OCI-M1 (cell line): ENCODE results near the gene TMEM130.
A peak's percentile ranks its signal among the peaks of the same experiment; 100 is the strongest.
"Not testable (repeated sequence)": the region's sequence is repeated elsewhere in the genome, so short reads cannot be mapped to it uniquely, and the experiment has no call there.

ENCODE experiments used
- DNase-seq: peaks from one replicate; lab custom pipeline; 2025; lab: John Stamatoyannopoulos, UW

The TMEM130 gene

DNA sequence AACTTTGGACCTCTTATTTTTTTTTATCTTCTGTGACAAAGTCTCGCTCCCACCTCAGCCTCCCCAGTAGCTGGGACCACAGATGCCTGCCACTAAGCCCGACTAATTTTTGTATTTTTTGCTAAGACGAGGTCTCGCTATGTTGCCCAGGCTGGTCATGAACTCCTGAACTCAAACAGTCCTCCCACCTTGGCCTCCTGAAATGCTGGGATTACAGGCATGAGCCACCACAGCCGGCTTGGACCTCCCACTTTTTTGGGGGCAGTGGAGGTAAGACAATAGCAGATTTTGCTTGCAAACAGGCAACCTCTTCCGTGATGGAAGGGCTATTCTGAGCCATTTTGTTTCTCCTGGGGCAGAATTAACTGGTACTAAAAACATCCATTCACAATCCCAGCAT is 7.3 kb upstream of the TMEM130 start:
- no peak for DNase-seq

DNA sequence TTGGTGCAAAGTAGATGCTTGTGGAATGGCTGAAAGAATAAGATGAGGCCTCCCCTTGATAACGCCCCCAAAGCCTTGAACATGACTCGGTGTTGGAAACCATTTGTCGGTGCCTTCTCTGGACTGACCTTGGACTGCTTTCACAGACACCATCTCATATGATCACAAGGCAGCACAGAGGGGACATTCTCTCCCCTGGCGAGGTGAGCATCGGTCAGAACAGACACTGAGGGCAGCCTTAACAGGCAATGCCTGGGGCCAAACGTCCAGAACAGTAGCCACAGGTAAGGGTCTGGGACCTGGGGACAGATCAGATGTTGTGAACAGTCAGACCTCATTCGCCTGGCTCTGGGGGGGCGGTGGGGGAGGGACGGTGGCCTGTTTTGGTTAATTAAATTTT is 5.7 kb upstream of the TMEM130 start:
- no peak for DNase-seq

DNA sequence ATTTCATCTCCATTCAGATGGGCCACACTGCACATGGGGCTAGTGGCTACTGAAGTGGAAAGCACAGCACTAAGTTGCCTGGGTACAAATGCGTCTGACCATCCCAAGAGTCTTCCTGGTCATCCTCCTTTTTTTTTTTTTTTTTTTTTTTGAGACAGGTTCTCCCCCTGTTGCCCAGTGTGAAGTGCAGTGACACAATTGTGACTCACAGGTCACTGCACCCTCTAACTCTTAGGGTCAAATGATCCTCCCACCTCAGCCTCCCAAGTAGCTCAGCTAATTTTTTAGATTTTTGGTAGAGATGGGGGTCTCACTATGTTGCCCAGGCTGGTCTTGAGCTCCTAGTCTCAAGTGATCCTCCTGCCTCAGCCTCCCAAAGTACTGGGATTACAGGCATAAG is 5.1 kb upstream of the TMEM130 start:
- no peak for DNase-seq

DNA sequence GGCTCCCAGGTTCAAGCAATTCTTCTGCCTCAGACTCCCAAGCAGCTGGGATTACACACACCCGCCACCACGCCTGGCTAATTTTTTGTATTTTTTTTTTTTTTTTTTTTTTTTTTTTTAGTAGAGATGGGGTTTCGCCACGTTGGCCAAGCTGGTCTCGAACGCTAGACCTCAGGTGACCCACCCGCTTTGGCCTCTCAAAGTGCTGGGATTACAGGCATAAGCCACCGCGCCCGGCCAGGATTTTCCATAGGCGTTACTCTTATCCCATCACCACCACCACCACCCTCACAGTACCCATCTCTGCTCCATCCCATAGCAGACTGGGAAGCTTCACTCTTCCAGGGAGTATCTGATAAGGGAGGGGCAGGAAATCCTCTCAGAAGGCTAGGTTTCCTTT is 3.8 kb upstream of the TMEM130 start:
- not testable (repeated sequence) for DNase-seq

DNA sequence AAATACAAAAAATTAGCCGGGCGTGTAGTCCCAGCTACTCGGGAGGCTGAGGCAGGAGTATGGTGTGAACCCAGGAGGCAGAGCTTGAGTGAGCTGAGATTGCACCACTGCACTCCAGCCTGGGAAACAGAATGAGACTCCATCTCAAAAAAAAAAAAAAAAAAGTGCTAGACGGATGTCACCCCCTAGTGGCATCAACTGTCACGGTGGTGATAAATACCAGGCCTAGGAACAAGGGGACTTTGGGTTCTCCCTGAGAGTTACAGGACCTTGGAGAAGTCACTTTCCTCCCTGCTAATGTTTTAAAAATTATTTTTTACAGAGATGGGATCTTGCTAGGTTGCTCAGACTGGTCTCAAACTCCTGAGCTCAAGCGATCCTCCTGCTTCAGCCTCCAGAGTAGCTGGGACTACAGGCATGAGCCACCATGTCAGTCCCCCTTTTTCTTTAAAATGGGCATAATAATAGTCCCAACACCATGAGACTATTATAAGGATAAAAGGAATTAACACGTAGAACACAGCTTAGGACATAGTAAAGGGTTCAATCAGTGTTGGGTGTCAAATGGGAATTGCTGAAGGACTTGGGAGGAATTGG is 2.6 kb upstream of the TMEM130 start:
- peak; percentile 76 for DNase-seq

DNA sequence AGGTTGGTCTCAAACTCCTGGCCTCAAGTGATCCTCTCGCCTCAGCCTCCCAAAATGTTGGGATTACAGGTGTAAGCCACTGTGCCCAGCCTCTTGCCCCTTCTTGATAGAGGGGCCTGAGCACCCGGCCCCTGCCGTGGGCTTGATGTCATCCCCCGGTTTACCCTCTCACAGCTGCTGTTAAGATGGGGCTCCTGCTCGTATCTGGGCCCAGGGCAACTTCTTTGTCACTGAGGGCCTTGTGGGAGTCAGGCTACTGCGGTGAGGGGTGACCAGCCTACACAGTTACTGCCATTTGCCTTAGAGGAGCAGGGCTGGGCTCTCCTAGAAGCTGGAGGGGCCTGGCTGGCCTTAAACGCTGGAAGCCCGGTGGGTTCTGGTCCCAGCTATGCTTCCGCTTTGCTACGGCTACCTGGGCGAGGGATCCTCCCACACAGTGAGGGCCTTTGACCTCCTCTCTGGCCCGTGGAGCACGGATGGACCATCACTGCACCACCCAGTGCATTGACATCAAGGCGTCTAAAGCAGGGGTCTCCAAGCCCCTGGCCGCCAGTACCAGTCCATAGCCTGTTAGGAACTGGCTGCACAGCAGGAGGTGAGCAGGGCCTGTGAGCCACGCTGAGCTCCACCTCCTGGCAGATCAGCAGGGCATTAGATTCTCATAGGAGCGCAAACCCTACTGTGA is 1.1 kb upstream of the TMEM130 start:
- no peak for DNase-seq

DNA sequence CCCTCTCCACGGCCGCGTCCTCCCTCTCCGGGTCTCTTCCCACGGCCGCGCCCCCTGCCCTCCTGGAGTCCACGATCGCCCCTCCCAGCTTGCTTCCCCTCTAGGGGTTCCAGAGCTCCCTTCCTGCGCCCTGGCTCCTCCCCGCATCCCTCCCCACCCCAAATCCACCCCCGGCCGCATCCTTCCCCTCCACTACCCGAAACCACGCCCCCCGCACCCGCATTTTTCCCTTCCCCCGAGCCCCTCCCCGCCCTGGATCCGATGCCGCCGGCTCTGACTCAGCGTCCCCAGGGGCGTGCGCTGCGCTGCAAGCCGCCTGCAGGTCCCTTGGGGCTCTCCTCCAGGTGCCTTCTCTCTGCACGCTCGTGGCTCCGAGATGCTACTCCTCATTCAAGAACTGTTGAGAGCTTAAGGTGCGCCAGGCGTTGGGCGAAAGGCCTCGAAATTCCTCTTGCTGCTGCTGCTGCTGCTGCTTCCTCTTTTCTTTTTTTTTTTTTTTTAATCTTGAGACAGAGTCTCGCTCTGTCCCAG is 372 bp upstream of the TMEM130 start:
- peak; percentile 85 for DNase-seq

DNA sequence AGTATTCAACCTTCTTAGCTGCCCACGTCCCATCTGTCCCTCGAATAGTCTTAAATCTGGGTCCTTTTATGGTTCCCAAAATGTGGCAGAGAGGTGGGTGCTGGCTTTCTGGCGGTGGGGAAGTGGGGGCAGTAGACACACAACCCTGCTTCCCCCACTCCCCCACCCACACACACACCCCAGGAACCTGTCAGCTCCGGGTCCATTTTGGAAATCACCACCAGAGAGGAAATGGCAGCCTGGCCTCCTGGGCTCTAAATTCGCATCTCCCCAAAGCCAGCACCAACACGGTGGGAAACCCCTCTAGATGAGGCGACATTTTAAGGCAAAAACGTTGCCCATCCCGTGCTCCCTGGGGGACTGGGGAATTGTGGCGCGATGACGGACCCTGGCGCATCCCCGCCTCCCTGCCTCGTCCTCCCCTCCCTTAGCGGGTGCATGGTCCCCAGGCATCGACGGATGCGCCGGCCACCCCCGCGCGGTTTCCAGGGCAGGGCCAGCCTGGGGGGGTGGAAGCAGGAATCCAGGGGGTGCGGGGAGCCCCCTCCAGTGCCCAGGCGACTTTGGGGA is 702 bp downstream of the TMEM130 start:
- DNase-seq = no peak

DNA sequence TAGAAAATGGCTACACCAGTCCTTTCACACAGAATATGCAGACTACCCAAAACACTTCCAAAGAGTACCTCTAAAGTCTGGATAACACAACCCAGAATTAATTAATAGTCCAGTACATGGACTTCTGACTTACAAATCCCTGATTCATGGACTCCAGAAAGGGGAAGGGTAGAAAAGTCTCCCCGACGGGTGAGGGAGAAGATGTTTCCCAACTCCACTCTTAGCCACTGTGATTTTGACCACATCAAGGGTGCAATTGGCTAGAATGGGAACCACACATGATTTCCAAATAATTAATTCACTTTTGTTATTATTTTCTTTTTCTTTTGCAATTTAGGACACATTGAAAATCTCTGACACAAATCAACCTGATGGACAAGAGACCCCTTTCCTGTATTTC is 1.4 kb downstream of the TMEM130 start:
- DNase-seq = no peak

DNA sequence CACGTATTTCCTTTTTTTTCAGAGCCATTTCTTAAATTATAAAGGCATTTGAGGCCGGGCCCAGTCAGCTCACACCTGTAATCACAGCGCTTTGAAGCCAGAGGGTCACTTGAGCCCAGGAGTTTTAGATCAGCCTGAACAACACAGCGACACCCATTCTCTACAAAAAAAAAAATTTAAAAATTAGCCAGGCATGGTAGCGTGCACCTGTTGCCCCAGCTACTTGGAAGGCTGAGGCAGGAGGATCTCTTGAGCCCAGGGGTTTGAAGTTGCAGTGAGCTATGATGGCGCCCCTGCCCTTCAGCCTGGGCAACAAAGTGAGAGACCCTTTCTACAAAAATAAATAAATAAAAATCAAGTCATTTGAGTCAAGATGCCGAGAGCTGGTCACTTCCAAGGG is 3.0 kb downstream of the TMEM130 start:
- DNase-seq = no peak

DNA sequence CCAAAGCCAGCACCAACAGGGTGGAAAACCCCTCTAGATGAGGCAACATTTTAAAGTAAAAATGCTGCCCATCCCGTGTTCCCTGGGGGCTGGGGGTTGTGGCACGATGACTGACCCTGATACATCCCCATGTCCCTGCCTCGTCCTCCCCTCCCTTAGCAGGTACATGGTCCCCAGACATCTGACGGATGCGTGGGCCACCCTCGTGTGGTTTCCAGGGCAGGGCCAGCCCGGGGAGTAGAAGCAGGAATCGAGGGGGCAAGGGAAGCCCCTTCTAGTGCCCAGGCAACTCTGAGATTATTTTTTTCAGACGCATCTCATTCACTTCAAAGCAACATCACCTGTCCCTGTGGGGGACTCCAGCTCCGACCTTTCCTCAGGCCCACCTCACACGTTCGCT is 3.5 kb downstream of the TMEM130 start:
- DNase-seq = no peak

DNA sequence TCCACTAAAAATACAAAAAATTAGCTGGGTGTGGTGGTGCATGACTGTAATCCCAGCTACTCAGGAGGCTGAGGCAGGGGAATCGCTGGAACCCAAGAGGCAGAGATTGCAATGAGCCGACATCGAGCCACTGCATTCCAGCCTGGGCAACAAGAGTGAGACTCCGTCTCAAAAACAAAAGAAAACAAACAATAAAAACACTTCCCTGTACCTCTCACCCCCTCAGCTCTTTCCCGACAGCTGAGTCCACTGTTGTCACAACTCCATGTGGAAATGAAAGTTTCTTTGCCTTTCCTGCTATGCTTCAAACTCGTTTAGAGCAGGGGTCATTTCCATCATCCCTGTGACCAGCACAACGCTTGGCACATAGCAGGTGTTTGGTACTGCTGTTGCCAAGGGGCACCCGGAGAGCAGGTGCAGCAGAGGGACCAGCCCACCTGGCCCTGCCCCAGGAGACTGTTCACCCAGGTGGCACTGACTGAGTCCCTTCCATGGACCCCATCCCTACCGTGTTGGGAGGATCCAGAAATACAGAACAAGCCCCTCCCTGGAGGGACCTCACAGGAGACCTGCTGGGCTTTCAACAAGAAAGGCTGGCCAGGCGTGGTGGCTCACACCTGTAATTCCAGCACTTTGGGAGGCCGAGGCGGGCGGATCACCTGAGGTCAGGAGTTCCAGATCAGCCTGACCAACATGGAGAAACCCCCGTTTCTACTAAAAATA is 4.9 kb downstream of the TMEM130 start:
- no peak for DNase-seq

DNA sequence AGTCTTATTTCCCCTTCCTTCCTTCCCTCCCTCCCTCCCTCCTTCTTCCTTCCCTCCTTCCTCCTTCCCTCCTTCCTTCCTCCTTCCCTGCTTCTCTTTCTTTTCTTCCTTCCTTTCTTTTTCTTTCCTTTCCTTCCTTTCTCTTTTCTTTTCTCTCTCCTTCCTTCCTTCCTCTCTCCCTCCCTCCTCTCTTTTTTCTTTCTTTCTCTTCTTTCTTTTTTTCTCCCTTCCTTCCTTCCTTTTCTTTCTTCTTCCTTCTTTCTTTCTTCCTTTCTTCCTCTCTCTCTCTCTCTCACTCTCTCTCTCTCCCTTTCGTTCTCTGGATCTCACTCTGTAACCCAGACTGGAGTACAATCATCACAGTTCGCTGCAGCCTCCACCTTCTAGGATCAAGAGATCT is 6.2 kb downstream of the TMEM130 start:
- DNase-seq = no peak

DNA sequence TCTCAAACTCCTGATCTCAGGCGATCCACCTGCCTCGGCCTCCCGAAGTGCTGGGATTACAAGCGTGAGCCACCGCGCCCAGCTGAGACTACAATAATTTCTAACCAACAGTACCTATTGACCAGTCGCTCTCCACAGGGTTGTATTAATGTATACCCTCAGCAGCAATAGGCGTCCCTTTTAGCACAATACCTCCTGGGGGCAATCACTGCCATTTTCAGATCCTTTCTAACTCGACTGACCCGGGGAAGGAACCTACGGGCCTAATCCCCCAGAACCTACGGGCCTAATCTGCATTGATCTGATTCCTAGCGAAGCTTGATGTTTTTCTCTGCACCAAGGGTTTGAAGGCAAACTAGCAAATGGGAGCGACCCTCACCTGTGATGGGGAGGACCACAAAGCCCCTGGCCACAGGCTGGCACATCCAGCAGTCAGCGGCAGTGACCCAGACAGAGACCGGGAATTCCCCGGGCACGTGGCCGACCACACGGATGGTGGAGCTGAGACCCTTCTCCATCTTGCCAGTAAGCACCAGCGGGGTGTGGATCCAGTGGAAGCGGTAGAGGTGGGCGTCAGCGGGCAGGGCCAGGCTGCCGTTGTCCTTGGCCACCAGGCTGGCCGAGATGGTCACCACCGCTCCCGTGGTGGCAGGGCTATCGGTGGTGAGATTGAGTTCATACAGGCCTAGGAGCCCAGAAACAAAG is 6.9 kb downstream of the TMEM130 start:
- no peak for DNase-seq

DNA sequence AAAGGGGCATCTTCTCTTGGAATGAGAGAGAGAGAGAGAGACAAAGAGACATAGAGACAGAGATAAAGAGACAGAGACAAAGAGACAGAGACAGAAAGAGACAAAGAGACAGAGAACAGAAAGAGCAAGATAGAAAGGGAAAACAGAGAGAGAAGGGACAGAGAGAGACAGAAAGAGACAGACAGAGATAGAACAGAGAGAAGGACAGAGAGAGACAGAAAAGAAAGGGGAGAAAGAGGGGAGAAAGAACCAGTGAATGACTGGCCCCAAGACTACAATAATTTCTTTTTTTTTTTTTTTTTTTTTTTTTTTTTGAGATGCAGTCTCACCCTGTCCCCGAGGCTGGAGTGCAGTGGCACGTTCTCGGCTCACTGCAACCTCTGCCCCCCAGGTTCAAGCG is 7.6 kb downstream of the TMEM130 start:
- no peak for DNase-seq

DNA sequence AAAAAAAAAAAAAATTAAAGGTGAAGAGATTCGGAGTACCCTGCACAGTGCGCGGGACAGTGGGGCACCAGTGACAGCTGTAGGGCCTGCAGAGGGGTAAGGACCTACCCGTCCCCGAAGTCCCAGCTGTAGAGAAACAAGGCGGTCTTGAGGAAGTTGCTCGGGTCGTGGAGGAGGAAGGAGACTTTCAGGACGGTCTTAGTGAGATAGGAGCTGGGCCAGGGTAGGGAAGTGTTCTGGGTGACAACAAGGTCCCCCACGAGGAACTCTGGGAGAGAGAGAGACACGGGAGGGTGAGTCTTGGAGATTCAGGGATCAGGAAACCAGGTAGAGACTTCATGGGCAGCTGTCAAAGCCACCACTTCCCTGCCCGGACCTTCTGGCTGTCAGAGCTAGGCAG is 9.7 kb downstream of the TMEM130 start:
- DNase-seq = no peak

DNA sequence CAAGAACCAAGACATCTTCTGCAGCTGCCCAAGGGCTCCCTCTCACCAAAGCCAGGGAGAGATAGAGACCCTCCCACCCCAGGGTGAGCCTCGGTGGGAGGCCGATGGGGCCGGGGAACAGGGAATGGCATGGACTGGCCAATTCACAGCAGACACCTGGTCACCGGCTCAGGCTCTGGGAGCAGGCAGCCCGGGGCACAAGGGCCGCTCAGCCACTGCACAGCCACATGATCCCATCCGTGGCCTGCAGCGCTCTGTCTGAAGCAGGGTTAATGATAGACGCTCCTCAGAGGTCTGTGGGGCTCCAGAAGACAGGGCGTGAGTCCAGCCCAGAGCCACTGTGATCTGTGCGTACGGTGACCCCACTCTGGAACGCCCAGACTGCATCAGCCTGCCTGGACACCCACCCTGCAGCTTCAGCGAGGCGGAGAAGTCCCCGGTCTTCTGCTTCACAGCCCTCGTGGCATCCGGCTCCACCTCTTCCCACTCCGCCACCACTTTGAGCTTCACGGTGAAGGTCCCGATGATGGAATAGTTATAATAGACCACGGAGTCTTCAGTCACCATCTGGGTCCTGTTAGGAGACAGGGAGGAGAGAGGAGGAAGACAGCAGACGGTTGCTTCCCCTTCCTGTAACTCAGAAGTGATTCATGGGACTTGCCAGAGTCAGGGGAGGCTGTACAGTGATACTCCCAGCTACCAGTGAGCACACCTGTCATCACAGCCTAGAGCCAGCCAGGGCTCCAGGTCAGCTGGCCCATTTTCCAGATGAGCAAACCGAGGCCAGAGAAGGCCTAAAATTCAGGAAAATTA is 14.0 kb downstream of the TMEM130 start:
- DNase-seq = no peak

DNA sequence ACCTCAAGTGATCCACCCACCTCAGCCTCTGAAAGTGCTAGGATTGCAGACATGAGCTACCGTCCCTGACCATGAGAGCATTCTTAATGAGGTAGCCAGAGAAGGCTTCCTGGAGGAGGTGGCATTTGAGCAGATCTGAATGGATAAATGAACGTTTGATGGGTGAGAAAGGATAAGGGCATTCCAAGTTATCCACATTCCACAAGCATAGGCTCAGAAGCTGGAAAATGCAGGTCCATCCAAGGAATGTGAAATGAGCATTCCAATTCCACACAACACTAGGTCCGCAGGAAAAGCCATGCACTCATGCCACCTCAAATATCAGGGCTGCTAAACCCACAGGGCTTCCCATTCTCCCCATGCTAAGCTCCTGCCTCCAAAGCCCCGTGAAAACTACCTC is 17.0 kb downstream of the TMEM130 start:
- DNase-seq = no peak

DNA sequence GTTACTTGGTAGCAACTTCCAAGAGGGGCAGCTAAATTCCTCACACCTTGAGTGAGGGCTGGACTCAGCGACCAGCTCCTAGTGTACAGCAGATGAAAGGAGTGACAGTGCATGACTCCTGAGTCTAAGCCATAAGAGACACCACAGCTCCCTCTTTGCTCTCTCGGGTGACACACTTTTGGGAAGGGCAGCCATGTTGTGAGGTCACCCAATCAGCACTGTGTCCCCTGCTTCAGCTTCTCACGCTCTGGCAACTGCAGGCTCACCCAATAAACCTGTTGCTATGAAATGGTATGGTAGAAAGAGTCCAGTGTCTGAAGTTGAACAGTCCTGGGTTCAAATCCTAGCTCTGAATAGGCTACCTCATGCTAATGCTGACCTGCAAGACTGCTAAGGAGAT is 20.9 kb downstream of the TMEM130 start:
- DNase-seq = no peak

DNA sequence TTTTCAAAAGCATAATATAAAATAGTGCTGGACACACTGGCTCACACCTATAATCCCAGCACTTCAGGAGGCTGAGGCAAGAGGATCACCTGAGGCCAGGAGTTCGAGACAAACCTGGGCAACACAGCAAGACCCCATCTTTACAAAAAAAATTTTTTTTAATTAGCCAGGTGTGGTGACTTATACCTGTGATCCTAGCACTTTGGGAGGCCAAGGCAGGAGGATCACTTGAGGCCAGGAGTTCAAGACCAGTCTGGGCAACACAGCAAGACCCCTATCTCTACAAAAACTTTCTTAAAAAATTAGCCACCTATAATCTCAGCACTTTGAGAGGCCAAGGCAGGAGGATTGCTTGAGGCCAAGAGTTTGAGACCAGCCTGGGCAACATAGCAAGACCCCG is 27.3 kb downstream of the TMEM130 start:
- not testable (repeated sequence) for DNase-seq
